B cell (primary cell): ENCODE measurements around the gene PLEKHA5. TPM values are rescaled to one million over a fixed set of nuclear protein-coding genes. Genes with fewer than 3 reads are reported as not detected.

Source experiments
- ATAC-seq: fragments of 200-7000 bp; cut with Tn5 transposase; one replicate; pipeline ENCODE4 v1.10.0; 2021; ENCODE audit warnings: low read depth, mild to moderate bottlenecking, moderate number of reproducible peaks, moderate library complexity
- CTCF ChIA-PET: fragments of 350-600 bp; sonication (Branson Sonifier 250); formaldehyde crosslinking; loops from one replicate; lab custom pipeline; 2021; ENCODE audit warnings: antibody characterized with exemption, inconsistent platforms; lab: Charles Lee
- POLR2A ChIA-PET: fragments of 350-600 bp; sonication (Branson Sonifier 250); formaldehyde crosslinking; loops from one replicate; lab custom pipeline; 2021; ENCODE audit warnings: antibody characterized with exemption; lab: Charles Lee
- DNase-seq: peaks from one replicate; pipeline ENCODE4 v3.0.0; 2013
- H2AFZ ChIP-seq: 2 replicates; pipeline ENCODE4 v1.6.1; 2012; ENCODE audit warnings: mild to moderate bottlenecking, low read depth, low read length; ENCODE audit not compliant: insufficient read depth, poor library complexity, severe bottlenecking
- H3K27ac ChIP-seq, 2 donors: 1 replicate in 1 of 2; 2 replicates in 1 of 2; pipeline ENCODE4 v1.5.1; 2012 to 2013; ENCODE audit warnings: low read length in 2 of 2, mild to moderate bottlenecking in 2 of 2, moderate library complexity in 1 of 2
- H3K27me3 ChIP-seq, 4 experiments: fragments of 200-600 bp in 1 of 4; sonication (generic) in 1 of 4; replicated peaks in 1 of 4; 1 replicate in 2 of 4; 2 replicates in 2 of 4; pipeline versions ENCODE4 v1.6.1 to v1.7.0; 2013 to 2016; ENCODE audit warnings: low read length in 3 of 4, mild to moderate bottlenecking in 2 of 4, mixed read lengths in 1 of 4, moderate library complexity in 1 of 4; ENCODE audit not compliant: insufficient read depth in 4 of 4, control insufficient read depth in 3 of 4; ENCODE audit errors: control extremely low read depth in 1 of 4
- H3K36me3 ChIP-seq, 2 experiments: replicated peaks in 1 of 2; 1 replicate in 1 of 2; 2 replicates in 1 of 2; pipeline versions ENCODE4 v1.6.1 to v1.7.1; 2013; ENCODE audit warnings: low read length in 1 of 2; ENCODE audit not compliant: insufficient read depth in 2 of 2, control insufficient read depth in 1 of 2; ENCODE audit errors: control extremely low read depth in 1 of 2, extremely low read depth in 1 of 2
- H3K4me1 ChIP-seq, 2 donors: fragments of 200-600 bp in 1 of 2; sonication (generic) in 1 of 2; 1 replicate in 1 of 2; 2 replicates in 1 of 2; pipeline versions ENCODE4 v1.5.1 to v1.6.1; 2013 to 2017; ENCODE audit warnings: low read length in 2 of 2; ENCODE audit not compliant: control insufficient read depth in 2 of 2, insufficient read depth in 2 of 2
- H3K4me2 ChIP-seq: replicated peaks from 2 replicates; pipeline ENCODE3; 2012; ENCODE audit warnings: mild to moderate bottlenecking, low read depth, low read length; ENCODE audit not compliant: poor library complexity, severe bottlenecking
- H3K4me3 ChIP-seq, 5 experiments: fragments of 200-600 bp in 1 of 5; sonication (generic) in 1 of 5; 1 replicate in 3 of 5; 2 replicates in 2 of 5; pipeline versions ENCODE4 v1.5.1 to v1.7.0; 2011 to 2016; ENCODE audit warnings: low read length in 4 of 5, mild to moderate bottlenecking in 4 of 5, low read depth in 2 of 5, control low read depth in 1 of 5, moderate library complexity in 1 of 5; ENCODE audit not compliant: insufficient read depth in 1 of 5; ENCODE audit errors: control extremely low read depth in 1 of 5, extremely low read depth in 1 of 5
- H3K79me2 ChIP-seq: fragments of 200-600 bp; sonication (generic); one replicate; pipeline ENCODE4 v1.6.0; 2016; ENCODE audit warnings: low read length; ENCODE audit not compliant: control insufficient read depth, insufficient read depth
- H3K9ac ChIP-seq: fragments of 200-600 bp; sonication (generic); 2 replicates; pipeline ENCODE4 v1.6.1; 2017; ENCODE audit warnings: mild to moderate bottlenecking, low read length, moderate library complexity
- H3K9me3 ChIP-seq, 3 donors: one replicate each; pipeline versions ENCODE4 v1.6.1 to v1.7.1; 2013; ENCODE audit warnings: low read length in 2 of 3; ENCODE audit not compliant: control insufficient read depth in 2 of 3, insufficient read depth in 1 of 3; ENCODE audit errors: control extremely low read depth in 1 of 3
- H4K20me1 ChIP-seq: 2 replicates; pipeline ENCODE4 v1.6.0; 2012; ENCODE audit warnings: mild to moderate bottlenecking, low read length; ENCODE audit not compliant: insufficient read depth, control insufficient read depth, poor library complexity, severe bottlenecking
- H3K27ac Mint-ChIP-seq: one replicate; pipeline ENCODE4 v1.8.0; 2021; ENCODE audit warnings: mixed read lengths
- H3K27me3 Mint-ChIP-seq: one replicate; pipeline ENCODE4 v1.8.0; 2021; ENCODE audit warnings: mixed read lengths
- H3K4me1 Mint-ChIP-seq: one replicate; pipeline ENCODE4 v1.8.0; 2021; ENCODE audit warnings: mixed read lengths
- H3K4me3 Mint-ChIP-seq: one replicate; pipeline ENCODE4 v1.8.0; 2021; ENCODE audit warnings: mixed read lengths
- H3K9me3 Mint-ChIP-seq: one replicate; pipeline ENCODE4 v1.8.0; 2022; ENCODE audit warnings: mixed read lengths; ENCODE audit not compliant: insufficient read depth
- EZH2 ChIP-seq: IDR thresholded peaks from 2 replicates; pipeline ENCODE4 v1.6.1; 2012; ENCODE audit warnings: borderline replicate concordance, low read depth, mild to moderate bottlenecking, moderate library complexity, low read length; ENCODE audit not compliant: insufficient read depth, poor library complexity, severe bottlenecking
- WGBS: methylation state at CpG from one replicate; pipeline ENCODE4 v1.1.5; 2013; ENCODE audit warnings: missing lambda C conversion rate; ENCODE audit not compliant: insufficient coverage; 5-methylcytosine and 5-hydroxymethylcytosine counted together
- intact Hi-C: fragments of 100-400 bp; cut with micrococcal nuclease; formaldehyde crosslinking; loops from one replicate; pipeline ENCODE4 v1.10.0; 2022
- polyA plus RNA-seq: library from polyadenylated mRNA; depleted of rRNA; stranded (reverse); fragments of >200 nt; gene quantifications from 2 replicates; pipeline ENCODE4 v1.2.3, GENCODE V29; 2012
- total RNA-seq, 2 donors: library from RNA; stranded (reverse); fragments of 120-200 nt in 1 of 2; gene quantifications; 1 replicate in 1 of 2; 2 replicates in 1 of 2; pipeline versions ENCODE4 v1.2.3 to v1.2.4, GENCODE V29; 2013 to 2022
- TF ChIP-seq, protein P1 (sequence below): fragments of 200-600 bp; IDR thresholded peaks from one replicate; pipeline ENCODE4 v1.8.0; 2022; ENCODE audit warnings: antibody characterized with exemption, mild to moderate bottlenecking

Gene PLEKHA5
- total and polyA plus RNA-seq, 2 donors (not counting 1 experiment from before 2014, with no cell fraction given), result 0.03 to 0.22 TPM

DNA sequence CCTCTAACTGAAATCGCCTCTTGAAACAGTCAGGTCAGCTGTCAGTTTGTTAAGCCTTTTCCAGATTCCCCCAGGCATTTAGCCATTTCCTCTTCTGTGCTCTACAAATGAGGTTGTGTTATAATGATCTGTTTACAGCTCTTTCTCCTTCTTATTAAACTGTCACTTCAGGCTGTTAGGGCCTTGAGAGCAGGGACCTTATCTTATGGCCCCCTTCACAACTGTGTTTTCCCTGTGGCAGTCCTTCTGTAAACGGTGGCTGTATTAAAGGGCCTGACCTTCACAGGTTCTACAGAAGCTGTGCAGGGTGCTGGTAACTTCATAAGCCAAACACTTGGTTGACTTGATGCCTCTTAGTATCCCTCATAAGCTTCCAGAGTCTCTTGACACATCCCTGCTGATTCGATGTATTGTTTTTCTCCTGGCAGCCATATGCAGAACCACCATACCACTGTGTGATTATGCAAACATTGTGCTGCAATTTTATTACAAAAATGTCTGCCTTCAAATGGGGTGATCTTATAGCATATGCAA lies 104.7 kb downstream of the PLEKHA5 start:
- Histone ChIP-seq H3K27ac (no peak overlapping the region), H3K4me2 (no peak overlapping the region), H3K4me3 (no peak overlapping the region), H3K79me2 (no peaks in the 10 kb centered on the region), H3K27me3 (no peaks in the 10 kb centered on the region), H3K9me3 (peaks cover 0 to 7% (median 0%) of the 10 kb centered on the region in 3 donors), H3K9ac (no peak overlapping the region), H2AFZ (no peak overlapping the region), H4K20me1 (no peaks in the 10 kb centered on the region), H3K36me3 (no peaks in the 10 kb centered on the region), H3K4me1 (no peaks in the 10 kb centered on the region)
- ATAC-seq (no peak), DNase-seq (no peak)
- Mint-ChIP-seq H3K27ac (no peak overlapping the region), H3K27me3 (no peaks in the 10 kb centered on the region), H3K4me3 (no peak overlapping the region), H3K4me1 (no peaks in the 10 kb centered on the region), H3K9me3 (no peaks in the 10 kb centered on the region)
- 20% methylated on average over 2 of the region's 3 CpGs for WGBS
- ChIA-PET CTCF (no interaction called here), POLR2A (no interaction called here)
- TF ChIP-seq EZH2, result no peak
- TF ChIP-seq, protein P1, sequence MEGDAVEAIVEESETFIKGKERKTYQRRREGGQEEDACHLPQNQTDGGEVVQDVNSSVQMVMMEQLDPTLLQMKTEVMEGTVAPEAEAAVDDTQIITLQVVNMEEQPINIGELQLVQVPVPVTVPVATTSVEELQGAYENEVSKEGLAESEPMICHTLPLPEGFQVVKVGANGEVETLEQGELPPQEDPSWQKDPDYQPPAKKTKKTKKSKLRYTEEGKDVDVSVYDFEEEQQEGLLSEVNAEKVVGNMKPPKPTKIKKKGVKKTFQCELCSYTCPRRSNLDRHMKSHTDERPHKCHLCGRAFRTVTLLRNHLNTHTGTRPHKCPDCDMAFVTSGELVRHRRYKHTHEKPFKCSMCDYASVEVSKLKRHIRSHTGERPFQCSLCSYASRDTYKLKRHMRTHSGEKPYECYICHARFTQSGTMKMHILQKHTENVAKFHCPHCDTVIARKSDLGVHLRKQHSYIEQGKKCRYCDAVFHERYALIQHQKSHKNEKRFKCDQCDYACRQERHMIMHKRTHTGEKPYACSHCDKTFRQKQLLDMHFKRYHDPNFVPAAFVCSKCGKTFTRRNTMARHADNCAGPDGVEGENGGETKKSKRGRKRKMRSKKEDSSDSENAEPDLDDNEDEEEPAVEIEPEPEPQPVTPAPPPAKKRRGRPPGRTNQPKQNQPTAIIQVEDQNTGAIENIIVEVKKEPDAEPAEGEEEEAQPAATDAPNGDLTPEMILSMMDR, result no peak
- intact Hi-C loops, result no loop called here

DNA sequence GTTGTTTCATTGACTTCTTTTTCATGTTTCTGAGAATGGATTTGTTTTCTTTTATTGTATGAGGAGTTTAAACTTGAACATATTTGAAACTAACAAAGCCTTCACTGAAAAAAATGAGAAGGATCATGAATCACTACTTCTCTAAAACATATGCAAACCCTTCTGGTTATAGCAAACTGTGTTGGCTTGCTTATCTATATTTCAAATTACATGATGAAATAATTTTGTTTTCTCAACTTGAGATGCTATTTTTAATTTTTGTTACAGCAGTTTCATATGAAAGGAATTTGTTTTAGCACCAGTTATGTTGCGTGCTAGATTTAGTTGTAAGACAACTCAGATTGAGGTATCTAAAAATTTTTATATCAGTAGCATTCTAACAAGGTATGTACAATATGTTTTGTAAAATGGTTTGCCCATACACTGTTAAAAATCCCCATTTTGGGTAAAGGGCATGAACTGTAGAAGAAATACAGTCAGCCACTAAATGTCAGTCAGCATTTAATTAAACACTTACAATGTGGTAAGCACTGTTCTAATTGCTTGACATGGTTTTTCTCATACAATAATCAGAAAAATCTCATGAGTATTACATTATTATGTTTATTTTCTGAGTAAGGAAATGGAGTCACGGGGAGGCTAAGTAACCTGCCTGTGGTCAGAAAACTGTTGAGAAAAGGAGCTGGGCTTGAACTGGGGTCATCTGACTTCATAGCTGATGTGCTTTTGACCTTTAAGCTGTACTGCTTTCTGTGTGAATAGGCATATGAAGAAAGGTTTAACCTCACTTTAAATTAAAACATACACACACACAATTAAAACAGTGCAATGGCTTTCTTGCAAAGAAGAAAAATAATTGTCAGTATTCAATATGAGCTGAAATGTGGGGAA lies 105.7 kb downstream of the PLEKHA5 start:
- Histone ChIP-seq H3K9ac (no peak overlapping the region), H3K4me1 (no peaks in the 10 kb centered on the region), H3K79me2 (no peaks in the 10 kb centered on the region), H3K9me3 (peaks cover 0 to 5% (median 0%) of the 10 kb centered on the region in 3 donors), H2AFZ (no peak overlapping the region), H4K20me1 (no peaks in the 10 kb centered on the region), H3K4me2 (no peak overlapping the region), H3K4me3 (no peak overlapping the region), H3K36me3 (no peaks in the 10 kb centered on the region), H3K27me3 (no peaks in the 10 kb centered on the region), H3K27ac (no peak overlapping the region)
- no peak for TF ChIP-seq EZH2
- TF ChIP-seq, protein P1, result no peak
- no CpG with 5 or more reads among the region's 2 CpGs for WGBS
- no peak overlapping the region for H3K27ac Mint-ChIP-seq
- H3K9me3 Mint-ChIP-seq, result no peaks in the 10 kb centered on the region
- ATAC-seq (no peak), DNase-seq (no peak)
- no peaks in the 10 kb centered on the region for H3K27me3 Mint-ChIP-seq
- intact Hi-C loops, result no loop called here
- ChIA-PET POLR2A (no interaction called here), CTCF (no interaction called here)
- no peak overlapping the region for H3K4me3 Mint-ChIP-seq
- H3K4me1 Mint-ChIP-seq, result no peaks in the 10 kb centered on the region
